Glutamatergic neuron (in vitro differentiated cells): ENCODE measurements around the gene RASGEF1C. TPM values are rescaled to one million over a fixed set of nuclear protein-coding genes. Genes with fewer than 3 reads are reported as not detected.

Experiments used
- DNase-seq: peaks from one replicate; pipeline ENCODE4 v3.0.0; 2022
- H3K27ac Mint-ChIP-seq: one replicate; pipeline ENCODE4 v1.8.0; 2020; ENCODE audit warnings: mild to moderate bottlenecking, mixed read lengths, inconsistent platforms; ENCODE audit not compliant: unreplicated experiment
- H3K27me3 Mint-ChIP-seq: one replicate; pipeline ENCODE4 v1.8.0; 2020; ENCODE audit warnings: mild to moderate bottlenecking, moderate library complexity, mixed read lengths, inconsistent platforms; ENCODE audit not compliant: unreplicated experiment
- H3K36me3 Mint-ChIP-seq: one replicate; pipeline ENCODE4 v1.8.0; 2020; ENCODE audit warnings: mild to moderate bottlenecking, mixed read lengths, inconsistent platforms; ENCODE audit not compliant: unreplicated experiment
- H3K4me1 Mint-ChIP-seq: one replicate; pipeline ENCODE4 v1.8.0; 2020; ENCODE audit warnings: mild to moderate bottlenecking, low read depth, mixed read lengths, inconsistent platforms; ENCODE audit not compliant: unreplicated experiment
- H3K4me3 Mint-ChIP-seq: one replicate; pipeline ENCODE4 v1.8.0; 2020; ENCODE audit warnings: mild to moderate bottlenecking, mixed read lengths, inconsistent platforms; ENCODE audit not compliant: unreplicated experiment
- H3K9me3 Mint-ChIP-seq: one replicate; pipeline ENCODE4 v1.8.0; 2020; ENCODE audit warnings: mild to moderate bottlenecking, moderate library complexity, mixed read lengths, inconsistent platforms; ENCODE audit not compliant: unreplicated experiment
- total RNA-seq: library from RNA; stranded (reverse); fragmentation: NEBNext Ultra II Directional; extraction: Animal tissue kit (Norgen Biotek cat#: 25700); gene quantifications from one replicate; pipeline ENCODE4 v1.2.1, GENCODE V29; 2021; ENCODE audit not compliant: unreplicated experiment
- TF ChIP-seq, protein P1 (sequence below): fragments of 200-600 bp; sonication (generic); IDR thresholded peaks from one replicate; pipeline ENCODE4 v1.5.0; 2021; ENCODE audit not compliant: partially characterized antibody, unreplicated experiment

RASGEF1C gene
- total RNA-seq, 1 donor from 2014 or later, result 21.1 TPM

DNA sequence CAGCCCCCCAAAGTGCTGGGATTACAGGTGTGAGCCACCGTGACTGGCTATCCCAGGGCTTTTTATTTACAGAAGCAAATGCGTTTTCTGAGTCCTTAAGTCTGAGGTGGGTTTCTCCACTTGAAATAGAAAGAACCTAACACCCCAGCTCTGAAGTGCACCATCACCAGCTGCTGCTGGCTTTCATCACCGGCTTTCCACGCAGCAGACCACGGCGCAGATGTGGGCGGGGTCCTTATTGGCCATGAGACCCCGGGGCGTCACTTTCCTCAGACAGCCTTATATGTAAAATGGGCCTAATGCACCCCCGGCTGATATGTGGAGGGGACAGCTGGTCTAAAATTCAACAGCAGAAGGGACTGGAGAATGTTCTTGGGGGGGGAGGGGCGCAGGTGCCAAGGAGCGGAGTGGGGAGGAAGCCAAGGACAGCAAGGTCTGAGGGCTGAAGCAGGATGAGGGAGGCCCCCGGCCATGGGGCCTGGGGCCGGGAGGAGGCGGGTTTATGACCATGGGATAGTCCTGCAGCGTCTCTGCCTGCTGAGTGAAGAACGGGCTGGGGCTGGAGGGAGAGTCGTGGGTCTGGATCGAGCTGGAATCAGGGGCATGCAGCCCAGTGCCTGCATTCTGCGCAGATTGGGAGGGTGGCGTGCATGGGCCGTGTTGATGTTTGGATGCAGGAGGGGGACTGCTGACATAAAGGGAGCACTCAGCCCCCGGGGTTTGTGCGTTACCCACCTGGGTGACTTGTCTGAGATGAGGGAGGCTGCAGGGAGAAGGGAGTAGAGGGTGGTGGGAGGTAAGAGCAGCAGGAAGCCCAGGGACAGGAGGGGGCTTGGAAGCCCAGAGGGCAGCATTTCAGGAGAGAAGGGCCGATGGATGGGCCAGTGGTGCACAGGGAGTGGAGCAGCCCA is 30.2 kb downstream of the RASGEF1C start:
- H3K36me3 Mint-ChIP-seq, result peaks cover 20% of the 10 kb centered on the region
- TF ChIP-seq, protein P1, sequence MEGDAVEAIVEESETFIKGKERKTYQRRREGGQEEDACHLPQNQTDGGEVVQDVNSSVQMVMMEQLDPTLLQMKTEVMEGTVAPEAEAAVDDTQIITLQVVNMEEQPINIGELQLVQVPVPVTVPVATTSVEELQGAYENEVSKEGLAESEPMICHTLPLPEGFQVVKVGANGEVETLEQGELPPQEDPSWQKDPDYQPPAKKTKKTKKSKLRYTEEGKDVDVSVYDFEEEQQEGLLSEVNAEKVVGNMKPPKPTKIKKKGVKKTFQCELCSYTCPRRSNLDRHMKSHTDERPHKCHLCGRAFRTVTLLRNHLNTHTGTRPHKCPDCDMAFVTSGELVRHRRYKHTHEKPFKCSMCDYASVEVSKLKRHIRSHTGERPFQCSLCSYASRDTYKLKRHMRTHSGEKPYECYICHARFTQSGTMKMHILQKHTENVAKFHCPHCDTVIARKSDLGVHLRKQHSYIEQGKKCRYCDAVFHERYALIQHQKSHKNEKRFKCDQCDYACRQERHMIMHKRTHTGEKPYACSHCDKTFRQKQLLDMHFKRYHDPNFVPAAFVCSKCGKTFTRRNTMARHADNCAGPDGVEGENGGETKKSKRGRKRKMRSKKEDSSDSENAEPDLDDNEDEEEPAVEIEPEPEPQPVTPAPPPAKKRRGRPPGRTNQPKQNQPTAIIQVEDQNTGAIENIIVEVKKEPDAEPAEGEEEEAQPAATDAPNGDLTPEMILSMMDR, result no peak
- peak overlapping the region; percentile 59 for H3K4me3 Mint-ChIP-seq
- H3K9me3 Mint-ChIP-seq, result peaks cover 21% of the 10 kb centered on the region
- peaks cover 32% of the 10 kb centered on the region for H3K4me1 Mint-ChIP-seq
- H3K27me3 Mint-ChIP-seq, result peaks cover 11% of the 10 kb centered on the region
- H3K27ac Mint-ChIP-seq, result peak overlapping the region; percentile 95
- DNase-seq, result no peak

DNA sequence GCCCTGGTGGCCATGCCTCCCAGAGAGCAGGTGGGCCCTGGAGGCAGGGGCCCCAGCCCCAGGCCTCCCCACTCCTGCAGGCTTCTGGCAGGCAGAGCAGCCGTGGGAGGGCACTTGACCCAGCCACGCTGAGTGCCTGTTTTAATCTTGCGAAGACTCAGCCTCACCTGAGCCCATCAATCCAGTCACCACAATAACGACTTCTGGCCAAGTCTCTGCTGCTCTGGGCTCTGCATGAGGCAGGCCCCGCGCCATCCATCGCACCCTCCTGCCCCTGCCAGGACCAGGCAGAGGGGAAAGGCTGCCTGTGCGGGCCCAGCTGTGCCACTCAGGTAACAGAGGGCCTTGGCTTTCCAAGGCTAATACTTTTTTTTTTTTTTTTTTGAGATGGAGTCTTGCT is 32.8 kb downstream of the RASGEF1C start:
- TF ChIP-seq, protein P1, result no peak
- Mint-ChIP-seq H3K36me3 (peaks cover 5% of the 10 kb centered on the region), H3K4me3 (no peak overlapping the region), H3K27ac (no peak overlapping the region), H3K4me1 (peaks cover 36% of the 10 kb centered on the region), H3K27me3 (peaks cover 7% of the 10 kb centered on the region), H3K9me3 (peaks cover 28% of the 10 kb centered on the region)
- no peak for DNase-seq

DNA sequence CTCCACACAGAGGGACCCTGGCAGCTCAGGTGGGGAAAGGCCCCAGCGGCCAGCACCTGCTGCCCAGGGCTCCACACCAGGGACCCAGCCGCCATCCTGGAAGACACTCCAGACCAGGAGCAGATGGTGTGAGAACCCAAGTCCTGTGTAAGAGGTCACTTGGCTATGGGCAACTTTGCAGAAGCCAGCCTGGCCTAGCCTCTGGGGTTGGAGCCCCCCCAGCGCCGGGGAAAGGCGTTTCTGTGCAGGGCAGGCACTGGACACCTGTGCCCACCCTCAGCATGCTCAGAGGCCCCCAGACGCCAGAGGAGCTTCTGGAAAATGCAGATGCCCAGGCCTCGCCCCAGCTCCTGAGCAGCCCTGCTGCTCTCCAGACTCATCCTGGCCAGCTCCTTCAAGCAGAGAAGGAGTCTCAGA is 34.0 kb downstream of the RASGEF1C start:
- Mint-ChIP-seq H3K4me1 (peaks cover 35% of the 10 kb centered on the region), H3K27ac (no peak overlapping the region), H3K27me3 (peaks cover 6% of the 10 kb centered on the region)

DNA sequence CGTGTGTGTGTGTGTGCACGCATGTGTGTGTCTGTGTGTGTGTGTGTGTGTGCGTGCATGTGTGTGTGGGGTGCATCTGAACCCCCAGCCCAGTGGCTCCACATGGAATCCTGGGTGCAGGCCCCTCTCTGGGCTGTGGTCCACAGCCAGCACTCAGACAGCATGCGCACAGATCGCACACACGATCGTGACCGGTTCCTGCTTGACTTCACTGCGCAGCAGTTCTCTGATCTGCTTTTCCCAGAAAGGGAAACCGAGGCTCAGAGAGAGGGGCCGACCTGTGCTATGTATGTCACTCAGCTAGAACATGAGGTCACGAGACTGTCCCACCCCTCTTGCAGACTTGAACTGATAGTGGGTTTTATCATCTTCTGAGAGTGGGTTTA is 34.4 kb downstream of the RASGEF1C start:
- Mint-ChIP-seq H3K4me3 (no peak overlapping the region), H3K36me3 (peaks cover 4% of the 10 kb centered on the region), H3K27me3 (peaks cover 6% of the 10 kb centered on the region), H3K4me1 (peaks cover 35% of the 10 kb centered on the region), H3K27ac (no peak overlapping the region), H3K9me3 (peaks cover 22% of the 10 kb centered on the region)
- TF ChIP-seq, protein P1, result no peak
- no peak for DNase-seq

More for the DNA sequence above, 34.0 kb downstream of the RASGEF1C start:
- TF ChIP-seq, protein P1, result no peak
- peaks cover 23% of the 10 kb centered on the region for H3K9me3 Mint-ChIP-seq
- DNase-seq, result no peak
- no peak overlapping the region for H3K4me3 Mint-ChIP-seq
- peaks cover 4% of the 10 kb centered on the region for H3K36me3 Mint-ChIP-seq

DNA sequence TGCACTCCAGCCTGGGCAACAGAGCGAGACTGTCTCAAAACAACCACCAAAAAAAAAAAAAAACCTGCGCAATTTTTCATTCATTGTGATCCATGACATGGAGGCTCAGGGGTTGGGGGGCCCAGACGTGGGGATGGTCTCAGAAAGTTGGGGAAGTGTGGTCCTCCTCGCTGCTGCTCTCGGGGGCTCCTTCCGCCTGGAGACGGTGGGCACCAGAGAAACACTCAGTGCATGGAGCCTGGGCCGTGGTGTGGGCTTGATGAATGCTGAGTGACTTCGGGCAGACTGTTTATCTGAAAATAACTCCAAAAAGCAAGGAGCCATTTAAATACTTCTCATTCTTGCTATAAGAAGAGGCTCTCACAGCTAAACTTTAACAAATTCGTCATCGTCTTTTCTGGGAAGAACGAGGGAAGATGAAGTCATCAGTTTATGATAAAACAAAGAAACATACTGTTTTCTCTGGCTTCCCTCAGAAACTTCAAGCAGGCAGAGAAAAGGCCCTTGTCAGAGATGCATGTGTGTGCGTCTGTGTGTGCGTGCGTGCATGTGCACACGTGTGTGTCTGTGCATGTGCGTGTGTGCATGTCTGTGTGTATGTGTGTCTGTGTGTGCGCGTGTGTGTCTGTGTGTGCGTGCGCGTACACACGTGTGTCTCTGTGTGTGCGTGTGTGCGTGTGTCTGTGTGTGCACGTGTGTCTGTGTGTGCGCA is 35.0 kb downstream of the RASGEF1C start:
- peak overlapping the region; percentile 20 for H3K27ac Mint-ChIP-seq
- peak overlapping the region; percentile 1 for H3K4me3 Mint-ChIP-seq
- TF ChIP-seq, protein P1, result no peak
- no peak for DNase-seq
- H3K9me3 Mint-ChIP-seq, result peaks cover 18% of the 10 kb centered on the region
- H3K27me3 Mint-ChIP-seq, result peaks cover 5% of the 10 kb centered on the region
- H3K36me3 Mint-ChIP-seq, result peaks cover 4% of the 10 kb centered on the region
- peaks cover 29% of the 10 kb centered on the region for H3K4me1 Mint-ChIP-seq
